SH-SY5Y (cell line): ENCODE data around the gene ZNF296.

Source experiments
- GATA2 ChIP-seq: IDR thresholded peaks from 2 replicates; pipeline ENCODE4 v1.6.1; 2011; ENCODE audit warnings: mild to moderate bottlenecking, low read depth, low read length
- GATA3 ChIP-seq: IDR thresholded peaks from 2 replicates; pipeline ENCODE4 v1.6.1; 2011; ENCODE audit warnings: low read depth, mild to moderate bottlenecking, low read length, moderate library complexity

DNA sequence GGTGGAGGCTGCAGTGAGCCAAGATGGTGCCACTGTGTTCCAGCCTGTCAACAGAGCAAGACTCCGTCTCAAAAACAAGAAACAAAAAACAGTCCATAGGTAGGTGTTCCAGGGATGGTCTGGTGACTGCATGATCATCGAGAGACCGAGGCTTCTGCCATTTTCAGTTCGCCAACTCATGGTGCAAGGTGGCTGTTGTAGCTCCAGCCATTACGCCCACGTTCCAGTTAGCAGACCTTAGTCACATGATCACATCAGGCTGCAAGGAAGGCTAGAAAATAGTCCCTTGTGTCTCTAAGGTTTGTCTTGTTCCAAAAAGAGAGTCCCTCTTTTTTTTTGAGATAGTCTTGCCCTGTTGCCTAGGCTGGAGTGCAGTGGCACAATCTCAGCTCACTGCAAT lies 40.5 kb downstream of the ZNF296 start:
- TF ChIP-seq GATA3 = no peak
- TF ChIP-seq GATA2 = no peak
